Measurements from ENCODE around the gene MAZ.

The MAZ gene

GRCh38 chr16:29809031-29809747, 2.9 kb downstream of the MAZ start:
- no peak for DNase-seq (ENCODE audit: insufficient read length, low spot score)
- FAIRE-seq, result no peak

- FAIRE-seq (no peak), DNase-seq (ENCODE audit: insufficient read length, low spot score) (no peak)
These were observed 3.7 kb downstream of the MAZ start for GRCh38 chr16:29809850-29810698.

DNA sequence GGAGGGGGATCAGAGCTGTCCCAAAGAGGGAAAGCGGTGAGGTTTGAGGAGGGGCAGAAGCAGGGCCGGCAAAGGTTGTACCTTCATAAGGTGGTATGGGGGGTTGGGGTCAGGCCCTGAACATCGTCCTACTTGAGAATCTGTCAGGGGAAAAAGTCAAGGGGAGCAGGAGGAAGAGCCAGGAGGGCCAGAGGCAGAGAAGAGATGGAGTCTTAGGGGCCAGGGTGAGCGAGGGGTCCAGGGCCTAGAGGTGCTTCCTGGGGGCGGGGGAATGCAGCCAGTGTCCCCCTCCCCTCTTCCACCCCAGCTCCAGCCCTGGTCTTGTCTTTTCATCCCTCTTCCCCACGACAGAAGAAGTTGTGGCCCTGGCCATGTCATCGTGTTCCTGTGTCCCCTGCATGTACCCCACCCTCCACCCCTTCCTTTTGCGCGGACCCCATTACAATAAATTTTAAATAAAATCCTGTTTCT, 4.4 kb downstream of the MAZ start:
- FAIRE-seq (no peak), DNase-seq (ENCODE audit: insufficient read length, low spot score) (no peak)

DNA sequence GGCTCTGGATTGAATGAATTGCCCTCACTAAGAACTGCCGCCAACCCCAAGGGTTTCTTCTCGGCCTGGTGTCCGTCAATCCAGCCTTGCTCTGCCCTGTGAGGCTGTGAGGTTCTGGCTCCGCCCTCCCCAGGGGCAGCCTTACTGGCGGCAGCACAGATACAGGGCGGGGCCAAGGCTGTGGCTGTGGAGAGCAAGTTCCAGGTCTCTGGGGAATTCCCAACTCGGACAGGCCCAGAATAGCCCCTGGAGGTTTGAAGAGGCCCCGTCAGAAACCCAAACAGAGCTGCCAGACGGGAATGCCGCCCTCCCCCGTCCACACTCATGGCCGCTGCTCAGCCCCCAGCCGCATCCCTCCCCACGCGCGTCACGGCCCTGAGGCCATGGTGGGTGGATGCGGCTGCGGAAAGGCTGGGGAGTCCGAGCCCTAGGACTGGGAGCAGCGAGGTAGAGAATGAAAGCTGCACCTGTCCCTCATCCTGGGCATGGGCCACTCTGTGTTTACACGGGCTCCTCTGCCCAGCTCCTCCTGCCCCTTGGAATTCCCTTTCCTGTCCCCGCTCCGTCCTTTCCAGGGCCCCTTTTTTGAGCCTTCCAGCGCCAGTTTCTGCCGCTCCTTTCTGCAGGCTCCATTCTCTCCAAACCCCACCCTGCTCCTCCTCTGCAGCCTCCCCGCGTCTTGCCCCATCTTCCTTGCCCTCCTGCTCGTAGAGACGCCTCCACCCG, 5.0 kb downstream of the MAZ start:
- peak; percentile 75 for FAIRE-seq
- peak; percentile 92 for DNase-seq (ENCODE audit: insufficient read length, low spot score)

DNA sequence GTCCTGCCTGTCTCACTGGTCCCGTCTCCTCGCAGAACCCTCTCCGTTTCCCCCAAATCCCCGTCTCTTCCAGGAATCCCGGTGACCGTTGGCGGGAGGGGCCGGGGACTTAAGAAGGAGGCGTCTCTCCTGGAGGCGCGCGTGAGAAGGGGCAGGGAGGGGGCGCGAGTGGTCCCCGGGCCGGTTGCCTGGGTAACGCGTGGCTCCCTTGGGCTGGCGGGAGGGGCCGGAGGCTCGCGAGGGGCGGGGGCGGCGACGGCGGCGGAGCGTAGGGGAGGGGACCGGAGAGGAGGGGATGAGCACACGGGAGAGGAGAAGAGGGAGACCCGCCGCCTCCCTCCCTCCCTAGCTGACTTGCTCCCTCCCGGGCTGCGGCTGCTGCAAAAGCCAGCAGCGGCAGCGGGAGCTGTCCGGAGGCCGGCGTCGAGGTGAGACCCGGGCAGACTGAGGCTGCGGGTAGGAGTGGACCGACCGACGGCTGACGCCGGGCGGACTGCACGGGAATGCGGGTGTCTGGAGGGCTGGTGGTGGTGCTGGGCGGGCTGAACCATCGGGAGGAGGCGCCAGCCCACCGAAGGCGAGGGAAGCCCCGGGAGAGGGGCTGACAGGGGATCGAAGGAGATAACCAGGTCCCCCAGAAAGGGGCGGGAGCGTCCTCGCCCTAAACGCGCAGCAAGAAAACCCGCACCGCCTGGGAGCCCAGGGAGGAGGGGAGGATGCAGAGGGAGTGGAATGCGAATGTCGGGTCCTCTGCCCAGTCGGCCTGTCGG, 5.8 kb downstream of the MAZ start, which contains the start of gene PRRT2:
PRRT2 (plus strand) TSS at position 298 of the 770 bp plus-strand sequence. CDS start 862 bp downstream, outside the sequence.
- FAIRE-seq (no peak), DNase-seq (ENCODE audit: insufficient read length, low spot score) (peak; percentile 37)

- no peak for DNase-seq (ENCODE audit: insufficient read length, low spot score)
- FAIRE-seq, result no peak
These were observed 6.7 kb downstream of the MAZ start for GRCh38 chr16:29812754-29813643.

GRCh38 chr16:29813644-29814562, 7.6 kb downstream of the MAZ start:
- FAIRE-seq (no peak), DNase-seq (ENCODE audit: insufficient read length, low spot score) (no peak)

GRCh38 chr16:29814592-29814991, 8.3 kb downstream of the MAZ start:
- no peak for DNase-seq (ENCODE audit: insufficient read length, low spot score)
- no peak for FAIRE-seq

GRCh38 chr16:29815032-29815721, 8.8 kb downstream of the MAZ start:
- DNase-seq (ENCODE audit: insufficient read length, low spot score) (no peak), FAIRE-seq (no peak)

DNA sequence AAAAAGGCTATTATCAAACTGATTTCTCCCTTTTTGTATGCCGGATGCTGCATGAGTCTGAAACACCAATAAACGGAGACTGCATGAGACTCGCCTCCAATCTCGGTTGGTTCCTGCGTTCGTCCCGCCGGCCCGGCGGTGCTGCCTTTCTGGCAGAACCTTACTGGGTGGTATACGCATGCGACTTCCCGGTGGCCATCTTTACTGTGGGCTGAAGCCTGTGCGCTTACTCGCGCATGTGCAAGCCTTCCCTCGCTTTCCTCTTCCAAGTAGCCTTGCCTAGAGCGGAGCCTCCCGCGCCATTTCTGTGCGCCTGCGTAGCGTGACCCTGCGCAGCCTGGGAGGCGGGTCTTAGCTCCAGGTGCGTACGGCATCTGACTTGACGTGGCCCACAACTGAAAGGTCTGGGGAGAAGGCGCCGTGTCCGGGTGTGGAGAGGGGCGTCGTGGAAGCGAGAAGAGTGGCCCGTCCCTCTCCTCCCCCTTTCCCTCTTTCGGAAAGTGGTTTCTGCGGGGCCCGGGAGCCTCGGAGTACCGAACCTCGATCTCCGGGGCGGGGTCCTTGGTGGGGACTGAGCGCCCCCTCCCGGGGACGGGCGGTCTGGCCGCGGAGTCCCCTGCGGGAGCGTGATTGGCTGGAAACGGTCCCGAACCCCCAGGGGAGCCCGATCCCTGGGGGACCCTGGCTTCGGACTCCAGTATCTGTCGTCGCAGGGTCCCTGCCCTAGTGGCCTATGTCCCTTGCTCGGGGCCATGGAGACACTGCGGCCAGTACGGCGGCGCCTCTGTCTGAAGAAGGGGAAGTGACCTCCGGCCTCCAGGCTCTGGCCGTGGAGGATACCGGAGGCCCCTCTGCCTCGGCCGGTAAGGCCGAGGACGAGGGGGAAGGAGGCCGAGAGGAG, 9.7 kb downstream of the MAZ start, which contains the start of gene PAGR1:
PAGR1 (plus strand) TSS at position 360 of the 901 bp plus-strand sequence; CDS start at position 734, 374 bp downstream.
- DNase-seq (ENCODE audit: insufficient read length, low spot score), result peak; percentile 95
- peak; percentile 80 for FAIRE-seq

DNA sequence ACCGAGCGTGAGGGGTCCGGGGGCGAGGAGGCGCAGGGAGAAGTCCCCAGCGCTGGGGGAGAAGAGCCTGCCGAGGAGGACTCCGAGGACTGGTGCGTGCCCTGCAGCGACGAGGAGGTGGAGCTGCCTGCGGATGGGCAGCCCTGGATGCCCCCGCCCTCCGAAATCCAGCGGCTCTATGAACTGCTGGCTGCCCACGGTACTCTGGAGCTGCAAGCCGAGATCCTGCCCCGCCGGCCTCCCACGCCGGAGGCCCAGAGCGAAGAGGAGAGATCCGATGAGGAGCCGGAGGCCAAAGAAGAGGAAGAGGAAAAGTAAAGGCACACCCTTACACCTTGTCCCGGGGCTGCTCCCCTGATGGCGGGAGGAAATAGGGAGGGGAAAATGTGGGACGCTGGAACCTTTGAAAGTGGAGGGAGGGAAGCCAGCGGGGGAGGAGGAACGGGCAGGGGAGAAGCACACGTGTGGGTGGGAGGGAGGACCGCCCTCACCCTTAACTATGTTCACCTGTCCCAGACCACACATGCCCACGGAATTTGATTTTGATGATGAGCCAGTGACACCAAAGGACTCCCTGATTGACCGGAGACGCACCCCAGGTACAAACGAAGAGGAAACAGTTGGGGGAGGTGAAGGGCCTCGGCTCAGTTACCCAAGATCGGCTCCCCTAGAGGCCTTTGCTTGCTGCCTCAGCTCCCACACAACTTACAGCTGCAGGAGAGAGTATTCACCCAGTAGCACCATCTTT, 10.5 kb downstream of the MAZ start:
- FAIRE-seq (no peak), DNase-seq (ENCODE audit: insufficient read length, low spot score) (peak; percentile 47)

DNA sequence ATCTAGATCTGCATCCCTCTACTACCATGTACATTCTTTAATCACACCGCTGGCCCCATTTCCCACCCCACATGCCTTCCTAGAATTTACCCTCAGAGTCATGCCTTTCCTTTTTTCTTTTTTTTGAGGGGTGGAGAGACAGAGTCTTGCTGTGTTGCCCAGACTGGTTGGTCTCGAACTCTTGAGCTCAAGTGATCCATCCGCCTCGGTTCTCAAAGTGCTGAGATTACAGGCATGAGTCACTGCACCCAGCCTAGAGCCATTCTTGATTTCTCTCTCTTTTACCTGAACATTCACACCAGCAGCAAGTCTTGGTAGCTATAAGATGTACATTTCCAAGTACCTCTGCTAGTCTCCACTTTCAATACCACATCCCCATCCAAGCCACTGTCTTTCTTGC, 11.8 kb downstream of the MAZ start:
- no peak for DNase-seq (ENCODE audit: insufficient read length, low spot score)
- no peak for FAIRE-seq

DNA sequence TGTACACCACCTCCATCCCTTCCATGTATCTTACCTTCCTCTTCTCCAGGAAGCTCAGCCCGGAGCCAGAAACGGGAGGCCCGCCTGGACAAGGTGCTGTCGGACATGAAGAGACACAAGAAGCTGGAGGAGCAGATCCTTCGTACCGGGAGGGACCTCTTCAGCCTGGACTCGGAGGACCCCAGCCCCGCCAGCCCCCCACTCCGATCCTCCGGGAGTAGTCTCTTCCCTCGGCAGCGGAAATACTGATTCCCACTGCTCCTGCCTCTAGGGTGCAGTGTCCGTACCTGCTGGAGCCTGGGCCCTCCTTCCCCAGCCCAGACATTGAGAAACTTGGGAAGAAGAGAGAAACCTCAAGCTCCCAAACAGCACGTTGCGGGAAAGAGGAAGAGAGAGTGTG, 13.2 kb downstream of the MAZ start:
- FAIRE-seq, result no peak
- DNase-seq (ENCODE audit: insufficient read length, low spot score), result no peak

DNA sequence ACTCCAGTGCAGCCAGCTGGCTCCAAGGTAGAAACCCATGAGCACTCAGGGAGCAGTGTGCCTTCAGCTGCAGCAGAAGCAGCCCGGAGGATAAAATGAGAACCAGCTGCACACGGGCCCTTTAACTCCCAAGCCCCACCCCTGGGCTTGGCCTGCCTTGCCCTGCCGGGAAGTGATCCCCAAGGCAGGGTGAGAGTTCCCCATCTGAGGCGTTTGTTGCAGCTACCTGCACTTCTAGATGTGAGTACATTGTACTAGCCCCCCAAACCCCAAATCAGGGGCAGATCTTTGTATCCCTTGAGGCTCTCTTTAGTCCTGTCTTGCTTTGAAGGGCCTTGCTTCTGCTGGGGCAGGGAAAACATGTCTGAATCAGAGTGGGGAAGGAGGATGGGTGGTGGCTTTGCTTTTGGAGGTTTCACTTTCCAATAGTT, 14.0 kb downstream of the MAZ start, which contains the start of gene MVP:
MVP (plus strand) TSS at position 192 of the 431 bp plus-strand sequence. CDS start 10,088 bp downstream, outside the sequence.
- DNase-seq (ENCODE audit: insufficient read length, low spot score) (no peak), FAIRE-seq (no peak)

- DNase-seq (ENCODE audit: insufficient read length, low spot score) (no peak), FAIRE-seq (no peak)
These were observed 14.7 kb downstream of the MAZ start for GRCh38 chr16:29820730-29821642.

All from HTR-8/SVneo (cell line).